ENCODE data around the gene TRAPPC3. TPM values are rescaled to one million over a fixed set of nuclear protein-coding genes. Genes with fewer than 3 reads are reported as not detected.

Gene TRAPPC3
- total and polyA plus RNA-seq, 9 of the 15 experiments (the other 6 are each of a cell fraction or from before 2014, with no cell fraction given): 20.6 to 141 (median 112) TPM

- ChIA-PET CTCF (ENCODE audit: low intra/inter-chr PET ratio) (interaction anchor here (0.6 to 5.8 kb wide), 2 partner anchors 37 to 62 kb away, joined by 3 to 116 read pairs; no protein-coding TSS in a partner anchor), POLR2A (no interaction called here)
- peak; percentile 35; the same call in 1 of the 2 replicates for TF ChIP-seq PKNOX1 (IDR thresholded peaks at IDR 0.05)
- TF ChIP-seq ZNF699 (CRISPR knock-in tag; IDR thresholded peaks at IDR 0.05; ENCODE audit: insufficient replicate concordance): no peak
- peaks cover 11% of the 10 kb centered on the region; the same call in 1 of the 2 replicates for H4K20me1 ChIP-seq (replicated peaks; ENCODE audit: control insufficient read depth, insufficient read depth, low read length)
- H3K36me3 ChIP-seq (ENCODE audit: control insufficient read depth, insufficient read depth, low read length): peaks cover 52% of the 10 kb centered on the region
- intact Hi-C loops (cut with micrococcal nuclease) (no loop called here), in situ Hi-C loops (cut with MboI) (no loop called here)
- WGBS (ENCODE audit: insufficient coverage, low coverage, missing lambda C conversion rate): 80% methylated on average over 5 of the region's 5 CpGs
- H3K4me1 ChIP-seq (replicated peaks in 1 of 2; ENCODE audit: control insufficient read depth in 2 of 2, insufficient read depth in 2 of 2, low read length in 2 of 2): peaks cover 5 to 6% of the 10 kb centered on the region in 2 experiments; a peak in 3 of 5 replicates
- no peak overlapping the region for H2AFZ ChIP-seq (ENCODE audit: low read depth, low read length)
- BruUV-seq (replicated peaks): no TSS peak
- H3K79me2 ChIP-seq (ENCODE audit: control insufficient read depth, insufficient read depth, low read length): peaks cover 14% of the 10 kb centered on the region
- no peak overlapping the region for H3K9ac ChIP-seq (ENCODE audit: insufficient read depth in 1 of 2, low read depth in 2 of 2, low read length in 2 of 2)
- no peak for ATAC-seq
- H3K4me3 ChIP-seq: no peak overlapping the region
- H3K9me1 ChIP-seq (ENCODE audit: control insufficient read depth, insufficient read depth, low read length): peaks cover 4% of the 10 kb centered on the region
- DNase-seq (ENCODE audit: extremely low read depth in 1 of 4, low spot score in 3 of 4): no peak
- no peak overlapping the region for H3K27ac ChIP-seq (ENCODE audit: extremely low read depth, low read depth, low read length)
- no peak for FAIRE-seq
- no peak overlapping the region for H3K4me2 ChIP-seq (ENCODE audit: insufficient read depth, low read length)
- no peaks in the 10 kb centered on the region for H3K27me3 ChIP-seq (ENCODE audit: control insufficient read depth in 2 of 2, insufficient read depth in 2 of 2, low read length in 2 of 2)
- no peaks in the 10 kb centered on the region for H3K9me3 ChIP-seq (replicated peaks; ENCODE audit: control insufficient read depth, insufficient read depth, low read depth, low read length)
Measured at GRCh38 chr1:36137226-36137625, 12.1 kb downstream of the TRAPPC3 start.

- Histone ChIP-seq H3K9ac (ENCODE audit: insufficient read depth in 1 of 2, low read depth in 2 of 2, low read length in 2 of 2) (no peak overlapping the region), H4K20me1 (replicated peaks; ENCODE audit: control insufficient read depth, insufficient read depth, low read length) (peaks cover 11% of the 10 kb centered on the region; the same call in 1 of the 2 replicates), H3K79me2 (ENCODE audit: control insufficient read depth, insufficient read depth, low read length) (peaks cover 9% of the 10 kb centered on the region; the same call in 2 of the 3 replicates), H2AFZ (ENCODE audit: low read depth, low read length) (no peak overlapping the region), H3K36me3 (ENCODE audit: control insufficient read depth, insufficient read depth, low read length) (peaks cover 48% of the 10 kb centered on the region), H3K27ac (ENCODE audit: extremely low read depth, low read depth, low read length) (no peak overlapping the region), H3K4me2 (ENCODE audit: insufficient read depth, low read length) (no peak overlapping the region), H3K4me1 (replicated peaks in 1 of 2; ENCODE audit: control insufficient read depth in 2 of 2, insufficient read depth in 2 of 2, low read length in 2 of 2) (peaks cover 5 to 6% of the 10 kb centered on the region in 2 experiments; a peak in 3 of 5 replicates), H3K4me3 (no peak overlapping the region), H3K9me1 (ENCODE audit: control insufficient read depth, insufficient read depth, low read length) (peaks cover 4% of the 10 kb centered on the region), H3K27me3 (ENCODE audit: control insufficient read depth in 2 of 2, insufficient read depth in 2 of 2, low read length in 2 of 2) (no peaks in the 10 kb centered on the region), H3K9me3 (replicated peaks; ENCODE audit: control insufficient read depth, insufficient read depth, low read depth, low read length) (no peaks in the 10 kb centered on the region)
- FAIRE-seq (no peak), DNase-seq (ENCODE audit: extremely low read depth in 1 of 4, low spot score in 3 of 4) (no peak), ATAC-seq (no peak)
- ChIA-PET CTCF (ENCODE audit: low intra/inter-chr PET ratio) (interaction anchor here (0.6 to 5.8 kb wide), 2 partner anchors 36 to 61 kb away, joined by 3 to 116 read pairs; no protein-coding TSS in a partner anchor), POLR2A (interaction anchor here (1.2 kb wide), 1 partner anchor 9 kb away, joined by 4 read pairs; no protein-coding TSS in a partner anchor)
- BruUV-seq (replicated peaks): no TSS peak
- 100% methylated on average over 1 of the region's 1 CpG for WGBS (ENCODE audit: insufficient coverage, low coverage, missing lambda C conversion rate)
- intact Hi-C loops (cut with micrococcal nuclease) (no loop called here), in situ Hi-C loops (cut with MboI) (no loop called here)
- TF ChIP-seq MCM3 (IDR thresholded peaks at IDR 0.05): no peak
- TF ChIP-seq CEBPB (tag; IDR thresholded peaks at IDR 0.05): no peak
- no peak for TF ChIP-seq SMAD2 (IDR thresholded peaks at IDR 0.05; ENCODE audit: low read depth, low read length)
- TF ChIP-seq POLR2AphosphoS5 (IDR thresholded peaks at IDR 0.05; ENCODE audit: control insufficient read depth, insufficient read depth, low read depth, low read length): no peak
- TF ChIP-seq SRF (CRISPR knock-in tag; IDR thresholded peaks at IDR 0.05): no peak
- no peak for TF ChIP-seq NCOA4 (IDR thresholded peaks at IDR 0.05; ENCODE audit: partially characterized antibody)
- no peak for TF ChIP-seq SLC30A9 (CRISPR knock-in tag; IDR thresholded peaks at IDR 0.05)
- TF ChIP-seq PCBP1 (IDR thresholded peaks at IDR 0.05; ENCODE audit: low read depth, low read length, poor library complexity, severe bottlenecking): no peak
- no peak for TF ChIP-seq ELF1 (tag; IDR thresholded peaks at IDR 0.05)
Measured at GRCh38 chr1:36136535-36136934, 12.8 kb downstream of the TRAPPC3 start.

Data from K562 (cell line).